Measurements from ENCODE around the gene COL11A2. TPM values are rescaled to one million over a fixed set of nuclear protein-coding genes. Genes with fewer than 3 reads are reported as not detected.

The COL11A2 gene
- total and polyA plus RNA-seq, 2 of the 13 experiments (the other 11 are each of a cell fraction or from before 2014, with no cell fraction given): 0.55 TPM

- no peaks in the 10 kb centered on the region for H3K36me3 ChIP-seq (replicated peaks in 1 of 2; ENCODE audit: control insufficient read depth in 1 of 2, insufficient read depth in 2 of 2, low read length in 2 of 2)
- H3K27ac ChIP-seq (ENCODE audit: extremely low read length, insufficient read depth, low read length): no peak overlapping the region
- in situ Hi-C loops (cut with HindIII; ENCODE audit: extremely low pct_ligation_motif_present, low pct_unique_long_range_greater_than_20kb): no loop called here
- H4K20me1 ChIP-seq (ENCODE audit: insufficient read depth, low read length): no peaks in the 10 kb centered on the region
- no peaks in the 10 kb centered on the region for H3K79me2 ChIP-seq (ENCODE audit: insufficient read depth, low read length)
- H3K9ac ChIP-seq (ENCODE audit: insufficient read depth, low read depth, low read length): no peak overlapping the region
- intact Hi-C loops (cut with micrococcal nuclease; ENCODE audit: unreplicated experiment): no loop called here
- FAIRE-seq (no peak), DNase-seq (ENCODE audit: low spot score) (no peak), ATAC-seq (no peak)
- TF ChIP-seq, protein P1, sequence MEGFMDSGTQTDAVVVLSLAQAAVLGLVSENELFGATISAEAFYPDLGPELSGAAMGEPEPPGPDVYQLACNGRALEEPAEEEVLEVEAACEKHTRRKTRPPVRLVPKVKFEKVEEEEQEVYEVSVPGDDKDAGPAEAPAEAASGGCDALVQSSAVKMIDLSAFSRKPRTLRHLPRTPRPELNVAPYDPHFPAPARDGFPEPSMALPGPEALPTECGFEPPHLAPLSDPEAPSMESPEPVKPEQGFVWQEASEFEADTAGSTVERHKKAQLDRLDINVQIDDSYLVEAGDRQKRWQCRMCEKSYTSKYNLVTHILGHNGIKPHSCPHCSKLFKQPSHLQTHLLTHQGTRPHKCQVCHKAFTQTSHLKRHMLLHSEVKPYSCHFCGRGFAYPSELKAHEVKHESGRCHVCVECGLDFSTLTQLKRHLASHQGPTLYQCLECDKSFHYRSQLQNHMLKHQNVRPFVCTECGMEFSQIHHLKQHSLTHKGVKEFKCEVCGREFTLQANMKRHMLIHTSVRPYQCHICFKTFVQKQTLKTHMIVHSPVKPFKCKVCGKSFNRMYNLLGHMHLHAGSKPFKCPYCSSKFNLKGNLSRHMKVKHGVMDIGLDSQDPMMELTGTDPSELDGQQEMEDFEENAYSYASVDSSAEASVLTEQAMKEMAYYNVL (CRISPR knock-in tag; IDR thresholded peaks at IDR 0.05; ENCODE audit: borderline replicate concordance): no peak
- TF ChIP-seq IKZF1 (IDR thresholded peaks at IDR 0.05) (no peak), AHR (CRISPR knock-in tag; IDR thresholded peaks at IDR 0.05) (no peak), ZFX (CRISPR knock-in tag; IDR thresholded peaks at IDR 0.05; ENCODE audit: low read depth) (no peak), ZNF891 (CRISPR knock-in tag; IDR thresholded peaks at IDR 0.05) (no peak), ZNF264 (CRISPR knock-in tag; IDR thresholded peaks at IDR 0.05) (no peak), RFXANK (CRISPR knock-in tag; IDR thresholded peaks at IDR 0.05) (no peak)
- 32% methylated on average over 7 of the region's 7 CpGs for WGBS (ENCODE audit: low lambda C conversion rate)
- H3K4me2 ChIP-seq (ENCODE audit: low read depth, low read length): no peak overlapping the region
- ChIA-PET CTCF (ENCODE audit: low intra/inter-chr PET ratio, low total read pairs) (no interaction called here), POLR2A (no interaction called here)
- peaks cover 6% of the 10 kb centered on the region; the same call in 1 of the 2 replicates for H3K4me1 ChIP-seq (ENCODE audit: insufficient read depth, low read length)
- peaks cover 19% of the 10 kb centered on the region; the same call in 1 of the 2 replicates for H3K9me3 ChIP-seq (ENCODE audit: low read length)
- BruUV-seq (replicated peaks): no TSS peak
- H3K4me3 ChIP-seq (replicated peaks in 1 of 3; ENCODE audit: insufficient read depth in 1 of 3, low read depth in 2 of 3, low read length in 3 of 3): no peak overlapping the region
- no peak overlapping the region for H2AFZ ChIP-seq (ENCODE audit: low read length)
- H3K27me3 ChIP-seq (ENCODE audit: control insufficient read depth in 1 of 2, insufficient read depth in 2 of 2, low read length in 2 of 2): peaks cover 4 to 35% of the 10 kb centered on the region in 2 experiments; a peak in 3 of 5 replicates
These were observed 11.1 kb downstream of the COL11A2 start for GRCh38 chr6:33181141-33181540.
